D341Med (cell line): ENCODE measurements around the gene PRKAG2.
"Not testable (repeated sequence)": the region's sequence is repeated elsewhere in the genome, so short reads cannot be mapped to it uniquely, and the experiment has no call there.

Experiments used
- DNase-seq: peaks from one replicate; pipeline ENCODE4 v3.0.0; 2012; ENCODE audit warnings: low spot score

The PRKAG2 gene

DNA sequence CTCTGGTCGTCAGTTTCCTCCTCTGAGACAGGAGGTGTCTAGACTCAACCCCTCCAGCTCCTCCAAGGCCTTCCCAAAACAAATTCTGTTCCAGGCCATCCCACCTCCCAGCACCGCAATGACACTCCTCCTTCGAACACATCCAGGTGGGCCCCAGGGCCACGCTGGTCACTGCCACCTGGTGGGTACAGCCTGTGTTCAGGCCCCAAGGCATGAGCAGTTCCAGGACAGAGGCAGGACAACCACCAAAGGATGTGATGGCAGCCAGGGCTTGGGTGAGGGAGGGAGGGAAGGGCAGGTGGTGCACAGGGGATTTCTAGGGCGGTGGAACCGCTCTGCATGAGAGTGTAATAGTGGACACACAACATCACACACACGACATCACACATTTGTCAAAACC, 76.5 kb downstream of the PRKAG2 start:
- DNase-seq = no peak

DNA sequence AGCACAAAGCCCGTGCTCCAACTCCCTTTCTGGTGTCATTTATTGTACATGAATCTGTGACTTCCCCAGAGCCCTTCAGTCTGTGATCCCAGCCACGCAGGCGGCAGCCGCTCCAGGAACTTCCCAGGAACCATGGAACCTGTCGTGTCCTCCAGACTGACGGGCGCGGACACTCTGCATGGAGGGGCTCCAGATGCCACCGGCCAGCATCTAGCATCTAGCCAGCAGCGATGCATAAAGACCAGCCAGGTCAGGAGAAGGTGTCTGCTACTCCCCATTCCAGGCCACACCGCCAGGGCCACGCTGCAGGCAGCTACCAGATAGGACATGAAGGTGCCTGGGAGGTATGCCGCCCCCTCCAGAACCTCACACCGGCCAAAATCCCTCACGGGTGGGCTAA, 77.4 kb downstream of the PRKAG2 start:
- DNase-seq = no peak

DNA sequence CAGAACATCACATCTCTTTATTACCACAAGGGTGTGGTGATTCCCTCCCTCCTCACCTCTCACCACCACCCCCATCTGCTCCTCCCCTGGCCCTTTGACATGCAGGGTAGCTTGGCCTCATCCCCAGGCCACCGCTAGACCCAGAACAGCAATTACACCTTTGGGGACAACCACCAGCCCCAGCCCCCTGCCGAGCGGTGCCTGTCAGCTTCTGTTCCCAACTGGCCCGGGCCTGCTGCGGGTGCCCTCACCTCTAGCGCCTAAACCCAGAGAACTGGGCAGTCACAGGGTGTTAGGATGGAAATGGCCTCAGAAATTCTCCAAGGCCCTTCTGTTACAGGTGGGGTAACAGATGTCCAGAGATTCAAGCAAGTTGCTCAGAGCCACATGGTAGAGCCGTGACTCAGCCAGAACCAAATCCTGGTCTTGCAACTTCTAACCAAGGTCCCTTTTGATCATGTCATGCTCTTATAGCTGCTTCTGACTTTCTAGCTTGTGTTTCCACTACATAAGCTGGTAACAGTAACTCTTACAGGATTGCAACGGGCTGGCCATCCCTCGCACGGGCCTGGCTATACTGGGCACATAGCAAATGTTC, 78.0 kb downstream of the PRKAG2 start:
- DNase-seq = no peak

DNA sequence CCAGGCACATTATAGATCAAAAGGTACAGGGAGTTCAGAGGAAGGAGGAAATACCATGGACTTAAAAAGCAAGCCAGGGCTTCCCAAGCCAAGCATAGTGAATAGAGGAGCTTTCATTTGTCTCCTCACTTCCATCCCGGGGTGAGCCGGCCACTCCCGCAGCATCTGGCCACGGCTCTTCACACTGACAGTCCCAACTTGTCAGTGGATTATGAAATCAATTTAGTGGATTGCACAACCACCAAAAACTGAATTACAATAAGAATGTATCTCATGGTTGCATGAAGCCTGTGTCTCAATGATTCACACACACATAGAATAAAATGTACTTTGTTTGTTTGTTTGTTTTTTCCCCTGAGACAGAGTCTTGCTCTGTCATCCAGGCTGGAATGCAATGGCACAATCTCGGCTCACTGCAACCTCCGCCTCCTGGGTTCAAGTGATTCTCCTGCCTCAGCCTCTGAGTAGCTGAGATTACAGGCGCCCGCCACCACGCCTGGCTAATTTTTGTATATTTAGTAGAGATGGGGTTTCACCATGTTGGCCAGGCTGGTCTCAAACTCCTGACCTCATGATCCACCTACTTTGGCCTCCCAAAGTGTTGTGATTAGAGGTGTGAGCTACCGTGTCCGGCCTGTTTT, 79.1 kb downstream of the PRKAG2 start:
- DNase-seq = not testable (repeated sequence)

DNA sequence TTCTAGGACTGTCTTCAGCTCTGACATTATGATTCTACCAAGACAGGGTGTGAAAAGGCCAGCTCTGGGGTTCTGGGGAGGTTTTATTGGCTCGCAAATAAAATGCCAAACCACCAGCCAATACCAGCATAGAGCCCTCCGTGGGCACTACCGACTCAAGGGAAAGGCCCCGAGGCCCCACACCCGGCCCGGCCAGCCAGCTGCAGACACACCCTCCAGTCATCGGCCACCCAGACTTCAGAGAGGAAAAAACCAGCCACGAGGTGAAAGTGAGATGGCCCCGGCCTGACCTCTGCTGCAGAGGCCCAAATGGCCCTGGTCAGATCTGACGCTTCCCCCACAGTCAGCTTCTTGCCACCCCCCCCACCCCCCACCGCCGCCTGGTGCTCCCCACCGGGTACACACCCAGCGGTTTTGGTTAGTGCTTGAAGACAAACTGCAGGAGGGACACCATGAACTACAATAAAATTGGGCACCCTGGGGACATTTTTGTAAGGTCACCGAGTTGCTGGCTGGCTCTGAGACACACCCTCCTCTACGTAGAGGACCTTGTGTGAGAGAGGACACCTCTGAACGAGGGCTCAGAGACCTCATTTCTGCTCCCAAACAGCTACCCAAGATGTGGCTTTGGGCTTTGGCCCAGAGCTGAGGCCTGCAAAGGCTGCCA, 79.9 kb downstream of the PRKAG2 start:
- no peak for DNase-seq

DNA sequence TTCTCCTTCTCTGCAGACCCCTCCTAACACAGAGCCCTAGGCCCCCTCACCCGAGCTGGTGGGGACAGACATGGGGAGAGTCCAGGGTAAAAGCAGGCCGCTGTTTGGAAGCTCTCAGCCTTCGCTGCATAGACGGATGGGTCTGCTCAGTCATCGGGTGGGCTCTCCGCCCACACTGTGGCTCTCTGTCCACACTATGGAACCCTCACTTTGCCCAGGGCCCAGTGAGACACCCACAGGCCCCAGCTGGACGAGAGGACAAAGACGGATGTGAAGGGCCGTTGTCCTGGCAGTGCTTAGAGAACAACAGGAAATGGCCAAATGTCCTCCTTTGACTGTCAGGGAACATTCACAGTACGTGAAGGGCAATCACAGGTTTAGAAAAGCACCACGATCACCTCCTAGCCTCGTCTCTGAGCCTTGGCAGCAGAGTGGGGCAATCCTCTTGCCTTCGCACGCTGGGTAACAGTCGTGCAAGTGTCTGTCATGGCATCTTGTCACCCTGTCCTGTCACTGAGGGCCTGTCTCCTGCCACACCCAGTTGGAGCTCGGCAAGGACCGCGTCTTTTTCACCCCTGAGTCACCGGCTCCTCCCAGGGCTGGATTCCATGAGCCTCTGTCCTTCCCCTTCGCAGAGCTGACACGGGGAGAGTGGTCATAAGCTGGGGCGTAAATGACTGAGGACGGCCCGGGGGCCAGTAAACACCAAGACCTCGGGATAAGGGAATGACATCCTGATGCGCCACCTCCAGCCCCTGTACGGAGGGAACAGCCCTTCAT, 80.6 kb downstream of the PRKAG2 start:
- DNase-seq = no peak

DNA sequence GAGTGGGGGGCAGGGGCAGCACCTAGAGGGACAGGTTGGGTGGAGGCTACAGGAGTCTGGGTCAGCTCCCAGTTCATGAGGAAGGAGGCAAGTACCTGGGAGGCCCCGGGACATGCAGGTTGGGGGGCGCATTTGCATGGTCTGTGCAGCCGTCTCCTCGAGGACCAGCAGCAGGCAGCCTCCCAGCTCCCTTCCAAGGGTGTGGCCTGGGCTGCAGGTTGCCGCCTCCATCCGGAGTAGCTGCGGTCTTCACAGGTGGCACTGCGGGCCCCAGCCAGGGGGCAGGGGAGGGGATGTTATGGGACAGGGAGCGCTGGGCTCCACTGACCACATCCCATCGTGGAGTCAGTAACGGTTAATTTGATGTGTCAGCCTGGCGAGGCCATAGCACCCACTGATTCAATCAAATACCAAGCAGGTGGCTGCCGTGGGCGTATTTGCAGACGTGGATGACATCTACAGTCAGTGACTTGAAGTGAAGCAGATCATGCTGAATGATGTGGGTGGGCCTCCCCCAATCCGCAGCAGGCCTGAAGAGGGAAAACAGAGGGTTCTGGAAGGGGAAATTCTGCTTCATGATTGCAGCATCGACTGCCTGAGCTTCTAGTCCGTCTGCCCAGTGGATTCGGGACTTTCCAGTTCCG, 81.6 kb downstream of the PRKAG2 start:
- DNase-seq = no peak

DNA sequence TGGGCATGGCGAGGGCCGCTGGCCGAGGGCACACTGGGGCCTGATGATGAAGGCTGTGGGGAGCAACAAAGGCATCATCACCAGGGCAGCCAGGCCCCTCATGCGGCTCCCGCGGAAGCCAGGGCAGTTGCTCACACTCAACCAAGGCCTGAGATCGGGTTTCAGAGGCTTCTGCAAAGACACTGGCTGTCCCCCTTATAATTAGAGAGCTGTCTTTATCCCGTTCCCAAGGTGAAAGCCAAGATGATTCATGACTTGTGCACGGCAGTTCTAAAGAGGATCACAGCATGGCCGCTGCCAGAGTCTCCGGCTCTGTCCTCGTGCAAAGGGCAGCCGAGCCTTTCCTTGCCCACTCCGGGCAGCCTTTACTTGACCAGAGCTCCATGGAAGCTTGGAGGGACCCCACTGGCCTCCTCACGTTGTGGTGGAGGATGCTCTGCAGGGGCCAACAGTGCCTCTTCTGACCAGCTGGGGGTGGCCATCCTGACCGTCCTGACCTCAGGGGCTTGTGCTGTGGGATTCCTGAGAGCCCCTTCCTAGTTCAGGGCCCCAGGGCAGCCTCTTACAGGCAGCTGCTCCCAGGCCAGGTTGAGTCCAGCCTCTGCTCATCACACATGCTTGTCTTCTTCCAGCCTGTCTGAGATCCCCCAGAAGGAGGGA, 82.3 kb downstream of the PRKAG2 start:
- DNase-seq = no peak

DNA sequence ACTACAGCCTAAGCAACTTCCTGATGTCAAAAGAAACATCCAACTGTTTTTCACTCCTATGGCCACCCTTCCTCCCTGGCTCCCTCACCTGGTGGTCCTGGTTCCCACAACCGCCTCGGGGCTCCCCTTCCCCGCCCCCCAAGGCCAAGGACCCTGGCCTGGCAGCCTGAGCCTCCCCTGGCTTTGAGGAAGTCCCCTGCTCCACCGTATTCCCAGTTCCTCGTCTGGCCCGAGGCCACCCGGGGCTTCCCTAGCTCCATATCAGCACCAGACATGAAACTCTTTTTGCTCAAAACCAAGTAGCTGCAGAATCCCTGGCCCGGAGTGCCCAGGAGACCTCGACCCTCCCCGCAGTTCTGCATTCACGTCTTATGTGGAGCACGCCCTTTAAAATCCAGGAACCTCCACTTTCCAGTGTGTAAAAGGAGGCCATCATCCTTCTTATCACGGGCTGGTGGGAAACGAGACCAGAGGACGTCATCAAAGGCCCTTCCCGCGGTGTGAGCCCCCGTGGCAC, 82.9 kb downstream of the PRKAG2 start:
- DNase-seq = no peak

DNA sequence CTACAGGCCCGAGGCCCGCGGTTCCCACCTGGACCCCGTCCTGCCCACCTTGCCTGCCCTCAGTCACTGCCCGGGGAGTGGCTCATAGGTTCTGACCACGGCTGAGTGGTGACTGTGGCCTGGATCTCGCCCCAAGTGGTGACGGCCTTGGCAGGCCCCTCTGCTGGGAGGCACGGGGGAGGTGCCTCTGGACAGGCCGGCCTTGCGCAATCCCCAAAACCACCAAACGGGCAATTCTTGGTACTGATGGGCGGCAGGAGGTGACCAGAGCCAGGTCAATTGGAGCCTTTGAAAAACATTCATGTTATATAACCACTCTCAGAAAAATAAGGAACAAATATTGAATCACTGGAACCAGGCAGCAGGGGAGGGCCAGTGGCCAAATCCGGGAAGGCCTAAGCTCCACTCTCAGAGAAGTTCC, 83.4 kb downstream of the PRKAG2 start:
- no peak for DNase-seq

DNA sequence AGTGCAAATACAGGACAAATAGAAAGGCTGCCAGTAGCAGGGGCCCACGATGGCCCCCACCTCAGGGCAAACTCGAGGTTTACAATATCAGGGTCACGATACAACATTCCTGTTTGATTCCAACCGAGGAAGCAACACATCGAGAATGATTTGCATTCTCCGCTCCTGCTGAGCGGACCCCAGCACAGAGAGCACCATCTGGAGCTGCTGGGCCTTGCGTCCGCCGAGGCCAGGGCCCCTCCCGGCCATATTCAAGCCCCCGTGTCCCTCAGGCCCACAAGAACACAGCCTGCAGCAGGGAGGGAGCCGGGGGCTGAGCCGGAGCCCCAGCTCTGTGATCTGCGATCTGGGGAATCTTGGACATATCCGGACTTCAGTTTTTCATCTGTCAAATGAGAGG, 84.3 kb downstream of the PRKAG2 start:
- DNase-seq = no peak

DNA sequence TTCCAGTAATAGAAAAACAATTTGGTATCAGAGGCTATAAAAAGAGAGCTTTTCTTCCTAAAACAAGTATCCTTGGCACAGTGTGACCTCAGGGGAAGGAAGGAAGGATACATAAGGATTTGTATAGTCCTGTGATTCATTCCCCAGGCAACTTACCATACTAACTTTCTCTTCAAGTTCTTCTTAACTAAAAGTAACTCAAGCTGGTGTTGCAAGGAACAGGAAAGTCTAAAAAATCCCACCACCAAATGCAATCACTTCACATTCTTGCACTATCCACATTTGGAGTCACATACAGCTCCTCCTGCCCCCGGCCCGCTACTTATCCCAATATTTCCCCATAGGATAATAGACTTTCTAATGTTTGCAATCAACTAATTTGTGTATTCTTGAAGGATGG, 84.8 kb downstream of the PRKAG2 start:
- no peak for DNase-seq

DNA sequence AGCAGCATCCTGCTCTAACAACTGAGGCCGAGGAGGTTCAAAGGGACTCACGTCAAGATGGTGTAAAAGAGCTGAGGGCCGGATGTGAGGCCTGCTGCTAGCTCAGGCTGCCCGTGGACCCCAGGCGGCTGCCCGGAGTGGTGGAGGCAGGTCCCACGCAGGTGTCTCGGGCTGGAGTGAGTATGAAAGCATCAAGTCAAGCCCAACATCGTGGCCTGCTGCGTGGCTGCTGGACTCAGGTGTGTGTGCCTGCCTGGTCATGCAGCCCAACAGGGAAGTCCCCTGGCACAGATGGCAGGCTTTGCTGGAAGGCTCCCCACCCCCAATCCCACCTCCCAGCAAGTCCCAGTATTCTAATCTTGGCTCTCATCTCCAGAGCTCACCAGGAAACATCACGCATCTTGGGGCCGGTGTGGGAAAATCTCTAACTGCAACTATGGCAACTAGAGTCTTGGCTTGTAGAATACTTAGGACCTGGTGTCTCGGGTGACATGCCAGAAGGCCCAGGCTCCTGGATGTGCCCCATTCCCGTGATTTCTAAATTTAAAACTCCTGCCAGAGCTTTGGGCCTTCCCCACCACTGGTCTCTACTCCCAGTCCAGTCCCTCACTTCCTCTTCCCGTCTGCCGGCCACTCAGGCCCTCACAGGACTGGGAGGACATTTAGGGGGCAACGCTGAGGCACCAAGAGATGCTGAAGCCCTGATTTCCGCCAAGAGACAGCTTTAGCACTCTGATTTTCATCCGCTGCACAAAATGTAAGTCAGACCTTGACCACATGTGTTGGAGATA, 85.9 kb downstream of the PRKAG2 start:
- no peak for DNase-seq

DNA sequence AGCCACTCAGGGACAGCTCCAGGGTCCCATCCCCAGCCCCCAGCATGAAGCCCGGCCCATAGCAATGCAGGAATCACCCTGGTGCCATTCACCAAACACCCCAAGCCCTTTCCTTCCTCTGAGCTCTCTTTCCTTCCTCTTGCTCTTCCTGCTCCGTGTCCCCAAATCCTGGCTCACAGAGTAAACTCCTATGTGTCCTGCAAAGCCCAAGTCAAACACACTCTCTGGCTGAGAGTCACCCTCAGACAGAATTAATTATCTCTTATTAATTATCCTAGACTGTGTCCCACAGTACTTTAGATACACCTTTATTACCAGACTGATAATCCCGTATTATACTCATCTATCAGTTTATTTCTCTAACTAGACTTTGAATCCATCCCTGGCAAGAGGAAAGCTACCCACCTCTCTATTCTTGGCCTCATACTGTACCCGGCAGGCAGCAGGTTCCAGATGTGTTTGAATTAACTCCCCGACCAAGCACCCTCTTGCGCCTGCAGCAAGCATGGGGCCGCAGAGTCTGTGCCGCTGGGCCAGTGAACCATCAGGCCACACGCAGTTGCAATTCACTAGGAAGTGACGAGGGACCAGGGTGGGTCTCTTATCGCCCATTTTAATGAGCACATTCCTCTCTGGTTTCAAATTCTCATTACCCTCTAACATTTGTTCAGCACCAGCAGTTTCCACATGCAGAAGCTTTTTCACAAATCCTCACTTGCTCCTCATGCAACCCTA, 86.7 kb downstream of the PRKAG2 start:
- no peak for DNase-seq

DNA sequence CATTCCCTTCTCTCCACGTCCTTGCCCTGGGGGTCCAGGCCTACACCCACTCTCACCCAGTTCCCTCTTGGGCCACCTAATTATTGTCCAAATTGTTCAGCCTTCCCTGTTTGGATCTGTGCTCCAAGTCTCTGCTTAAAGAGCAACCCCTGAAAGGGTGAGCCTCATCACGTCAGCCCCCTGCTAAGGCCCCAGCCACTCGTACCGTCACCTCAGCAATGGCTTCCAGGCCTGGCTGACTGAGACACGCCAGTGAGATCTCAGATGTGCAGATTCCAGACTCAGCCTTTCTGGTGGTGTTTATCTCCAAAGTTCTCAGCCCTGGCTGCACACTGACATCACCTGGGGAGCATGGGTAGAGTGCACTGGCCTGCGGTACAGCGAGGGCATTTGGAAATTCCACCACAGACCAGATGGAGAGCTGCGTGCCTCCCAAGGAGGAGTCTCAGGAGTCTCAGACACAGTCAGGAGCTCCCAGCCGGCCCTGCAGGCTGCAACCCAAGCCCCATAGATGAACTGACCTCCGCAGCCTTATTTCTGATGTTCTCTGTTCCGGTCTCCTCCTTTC, 87.5 kb downstream of the PRKAG2 start:
- no peak for DNase-seq

DNA sequence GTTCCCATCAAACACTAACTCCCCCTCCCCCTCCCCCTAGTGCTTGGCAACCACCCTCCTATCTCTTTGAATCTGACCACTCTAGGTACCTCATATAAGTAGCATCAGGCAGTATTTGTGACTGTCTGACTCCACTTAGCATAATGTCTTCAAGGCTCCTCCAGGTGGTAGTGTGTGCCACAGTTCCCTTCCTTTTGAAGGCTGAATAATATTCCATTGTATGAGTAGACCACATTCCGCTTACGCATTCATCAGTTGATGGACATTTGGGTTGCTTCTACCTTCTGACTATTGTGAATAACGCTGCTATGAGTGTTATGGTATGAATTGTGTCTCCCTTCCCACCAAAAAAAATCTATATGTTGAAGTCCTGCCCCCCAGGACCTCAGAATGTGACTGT, 89.6 kb downstream of the PRKAG2 start:
- no peak for DNase-seq

DNA sequence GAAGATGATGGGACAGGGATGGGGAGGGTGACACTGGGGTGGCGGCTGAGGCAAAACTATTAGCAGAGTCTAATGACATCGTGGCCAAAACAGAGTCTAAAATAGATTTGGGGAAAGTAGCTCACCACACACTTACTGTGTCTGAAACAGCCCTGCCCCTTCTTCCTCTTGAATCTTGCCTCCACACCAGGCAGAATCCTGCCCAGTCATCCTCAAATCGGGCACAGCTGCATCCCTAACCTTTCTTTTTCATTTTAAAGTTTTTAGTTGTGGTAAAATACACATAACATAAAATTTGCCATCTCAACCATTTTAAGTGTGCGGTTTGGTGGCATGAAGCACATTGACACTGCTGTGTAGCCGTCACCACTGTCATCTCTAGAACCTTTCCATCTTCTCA, 90.0 kb downstream of the PRKAG2 start:
- no peak for DNase-seq

DNA sequence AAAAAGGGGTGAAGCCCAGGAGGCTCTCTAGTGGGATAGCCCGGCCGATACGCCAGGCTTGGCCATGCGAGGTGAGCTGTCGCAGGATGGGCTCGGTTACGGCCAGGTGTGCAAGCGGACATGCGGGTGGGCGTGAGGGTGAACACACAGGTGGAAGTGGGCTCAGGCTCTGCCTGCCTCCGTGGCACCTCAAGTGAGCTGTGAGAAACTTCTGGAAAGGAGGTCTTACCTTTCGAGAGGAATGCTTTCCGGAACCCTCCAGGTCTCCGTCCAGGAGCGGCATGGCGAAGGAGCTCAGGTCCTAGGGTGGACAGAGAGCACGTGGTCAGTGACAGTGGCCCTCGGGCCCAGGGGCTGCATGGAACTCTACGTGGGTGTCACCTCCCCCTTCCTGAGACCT, 90.7 kb downstream of the PRKAG2 start:
- no peak for DNase-seq

DNA sequence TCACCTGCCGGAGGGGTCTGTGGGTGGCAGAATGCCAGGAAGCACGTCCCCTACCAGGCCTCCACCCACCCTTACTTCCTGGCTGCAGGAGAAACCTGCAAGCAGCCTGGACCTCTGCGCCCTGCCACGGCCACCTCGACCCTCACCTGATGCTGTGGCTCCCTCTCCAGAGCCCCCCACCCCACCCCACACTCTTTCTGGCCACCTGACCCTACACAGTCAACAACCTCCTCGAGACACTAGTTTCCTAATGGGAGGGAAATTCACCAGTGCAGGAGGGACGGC, 91.3 kb downstream of the PRKAG2 start:
- no peak for DNase-seq
